HG03354 (cell line): ENCODE results near the gene USP17L29.
"Not testable (repeated sequence)": the region's sequence is repeated elsewhere in the genome, so short reads cannot be mapped to it uniquely, and the experiment has no call there.

Source experiments
- ATAC-seq: cut with Tn5 transposase; IDR thresholded peaks from one replicate; pipeline ENCODE4 v1.9.1; 2021; ENCODE audit warnings: mild to moderate bottlenecking; ENCODE audit not compliant: unreplicated experiment, poor library complexity, severe bottlenecking

USP17L29 gene, protein sequence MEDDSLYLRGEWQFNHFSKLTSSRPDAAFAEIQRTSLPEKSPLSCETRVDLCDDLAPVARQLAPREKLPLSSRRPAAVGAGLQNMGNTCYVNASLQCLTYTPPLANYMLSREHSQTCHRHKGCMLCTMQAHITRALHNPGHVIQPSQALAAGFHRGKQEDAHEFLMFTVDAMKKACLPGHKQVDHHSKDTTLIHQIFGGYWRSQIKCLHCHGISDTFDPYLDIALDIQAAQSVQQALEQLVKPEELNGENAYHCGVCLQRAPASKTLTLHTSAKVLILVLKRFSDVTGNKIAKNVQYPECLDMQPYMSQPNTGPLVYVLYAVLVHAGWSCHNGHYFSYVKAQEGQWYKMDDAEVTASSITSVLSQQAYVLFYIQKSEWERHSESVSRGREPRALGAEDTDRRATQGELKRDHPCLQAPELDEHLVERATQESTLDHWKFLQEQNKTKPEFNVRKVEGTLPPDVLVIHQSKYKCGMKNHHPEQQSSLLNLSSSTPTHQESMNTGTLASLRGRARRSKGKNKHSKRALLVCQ

DNA sequence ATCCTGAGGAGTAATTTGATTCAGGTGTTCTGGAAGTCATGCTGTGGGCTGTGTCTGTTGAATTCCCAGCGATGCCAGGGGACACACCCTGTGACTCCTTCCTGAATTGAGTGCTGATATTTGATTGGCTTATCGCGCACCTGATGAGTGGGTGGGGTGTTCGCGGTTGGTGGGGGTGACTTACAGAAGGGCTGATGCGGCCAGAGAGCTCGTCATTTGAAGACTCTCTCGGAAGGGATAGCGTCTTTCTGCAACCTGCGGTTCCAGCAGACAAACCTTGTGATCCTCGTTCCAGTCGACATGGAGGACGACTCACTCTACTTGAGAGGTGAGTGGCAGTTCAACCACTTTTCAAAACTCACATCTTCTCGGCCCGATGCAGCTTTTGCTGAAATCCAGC, at the start of gene USP17L29:
Gene USP17L29, plus strand, starts transcription at position 301 of the 400 bp plus-strand sequence. Its CDS starts 0 bp downstream, at position 301.
- not testable (repeated sequence) for ATAC-seq

DNA sequence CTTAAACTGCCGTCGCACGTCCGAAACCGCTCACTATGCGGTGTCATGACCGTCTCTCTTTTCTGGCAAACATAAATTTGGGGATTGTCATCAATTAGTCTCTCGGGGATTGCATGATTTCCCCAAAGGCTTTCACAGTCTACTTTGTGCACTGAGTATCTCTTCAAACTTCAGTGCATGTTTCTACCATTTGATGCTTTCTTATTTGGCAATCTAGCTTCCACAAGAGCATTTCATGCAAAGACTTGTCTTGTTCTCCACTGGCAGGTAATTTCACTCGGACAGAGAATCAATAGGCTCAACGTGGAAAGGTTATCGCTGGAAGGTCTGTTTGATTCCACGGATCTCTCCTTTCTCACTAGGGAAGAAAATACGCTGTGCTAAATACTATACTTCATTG, 29.2 kb upstream of the USP17L29 start:
- not testable (repeated sequence) for ATAC-seq

DNA sequence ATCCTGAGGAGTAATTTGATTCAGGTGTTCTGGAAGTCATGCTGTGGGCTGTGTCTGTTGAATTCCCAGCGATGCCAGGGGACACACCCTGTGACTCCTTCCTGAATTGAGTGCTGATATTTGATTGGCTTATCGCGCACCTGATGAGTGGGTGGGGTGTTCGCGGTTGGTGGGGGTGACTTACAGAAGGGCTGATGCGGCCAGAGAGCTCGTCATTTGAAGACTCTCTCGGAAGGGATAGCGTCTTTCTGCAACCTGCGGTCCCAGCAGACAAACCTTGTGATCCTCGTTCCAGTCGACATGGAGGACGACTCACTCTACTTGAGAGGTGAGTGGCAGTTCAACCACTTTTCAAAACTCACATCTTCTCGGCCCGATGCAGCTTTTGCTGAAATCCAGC, 28.6 kb upstream of the USP17L29 start, which contains the start of gene USP17L24:
Gene USP17L24, plus strand, starts transcription at position 301 of the 400 bp plus-strand sequence. Its CDS starts 0 bp downstream, at position 301.
- ATAC-seq, result not testable (repeated sequence)

DNA sequence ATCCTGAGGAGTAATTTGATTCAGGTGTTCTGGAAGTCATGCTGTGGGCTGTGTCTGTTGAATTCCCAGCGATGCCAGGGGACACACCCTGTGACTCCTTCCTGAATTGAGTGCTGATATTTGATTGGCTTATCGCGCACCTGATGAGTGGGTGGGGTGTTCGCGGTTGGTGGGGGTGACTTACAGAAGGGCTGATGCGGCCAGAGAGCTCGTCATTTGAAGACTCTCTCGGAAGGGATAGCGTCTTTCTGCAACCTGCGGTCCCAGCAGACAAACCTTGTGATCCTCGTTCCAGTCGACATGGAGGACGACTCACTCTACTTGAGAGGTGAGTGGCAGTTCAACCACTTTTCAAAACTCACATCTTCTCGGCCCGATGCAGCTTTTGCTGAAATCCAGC, 23.8 kb upstream of the USP17L29 start, which contains the start of gene USP17L25:
Gene USP17L25, plus strand, starts transcription at position 301 of the 400 bp plus-strand sequence. Its CDS starts 0 bp downstream, at position 301.
- not testable (repeated sequence) for ATAC-seq

DNA sequence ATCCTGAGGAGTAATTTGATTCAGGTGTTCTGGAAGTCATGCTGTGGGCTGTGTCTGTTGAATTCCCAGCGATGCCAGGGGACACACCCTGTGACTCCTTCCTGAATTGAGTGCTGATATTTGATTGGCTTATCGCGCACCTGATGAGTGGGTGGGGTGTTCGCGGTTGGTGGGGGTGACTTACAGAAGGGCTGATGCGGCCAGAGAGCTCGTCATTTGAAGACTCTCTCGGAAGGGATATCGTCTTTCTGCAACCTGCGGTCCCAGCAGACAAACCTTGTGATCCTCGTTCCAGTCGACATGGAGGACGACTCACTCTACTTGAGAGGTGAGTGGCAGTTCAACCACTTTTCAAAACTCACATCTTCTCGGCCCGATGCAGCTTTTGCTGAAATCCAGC, 19.1 kb upstream of the USP17L29 start, which contains the start of gene USP17L26:
Gene USP17L26, plus strand, starts transcription at position 301 of the 400 bp plus-strand sequence. Its CDS starts 0 bp downstream, at position 301.
- ATAC-seq, result not testable (repeated sequence)

DNA sequence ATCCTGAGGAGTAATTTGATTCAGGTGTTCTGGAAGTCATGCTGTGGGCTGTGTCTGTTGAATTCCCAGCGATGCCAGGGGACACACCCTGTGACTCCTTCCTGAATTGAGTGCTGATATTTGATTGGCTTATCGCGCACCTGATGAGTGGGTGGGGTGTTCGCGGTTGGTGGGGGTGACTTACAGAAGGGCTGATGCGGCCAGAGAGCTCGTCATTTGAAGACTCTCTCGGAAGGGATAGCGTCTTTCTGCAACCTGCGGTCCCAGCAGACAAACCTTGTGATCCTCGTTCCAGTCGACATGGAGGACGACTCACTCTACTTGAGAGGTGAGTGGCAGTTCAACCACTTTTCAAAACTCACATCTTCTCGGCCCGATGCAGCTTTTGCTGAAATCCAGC, 14.3 kb upstream of the USP17L29 start, which contains the start of gene USP17L5:
Gene USP17L5, plus strand, starts transcription at position 301 of the 400 bp plus-strand sequence. Its CDS starts 0 bp downstream, at position 301.
- ATAC-seq, result not testable (repeated sequence)

DNA sequence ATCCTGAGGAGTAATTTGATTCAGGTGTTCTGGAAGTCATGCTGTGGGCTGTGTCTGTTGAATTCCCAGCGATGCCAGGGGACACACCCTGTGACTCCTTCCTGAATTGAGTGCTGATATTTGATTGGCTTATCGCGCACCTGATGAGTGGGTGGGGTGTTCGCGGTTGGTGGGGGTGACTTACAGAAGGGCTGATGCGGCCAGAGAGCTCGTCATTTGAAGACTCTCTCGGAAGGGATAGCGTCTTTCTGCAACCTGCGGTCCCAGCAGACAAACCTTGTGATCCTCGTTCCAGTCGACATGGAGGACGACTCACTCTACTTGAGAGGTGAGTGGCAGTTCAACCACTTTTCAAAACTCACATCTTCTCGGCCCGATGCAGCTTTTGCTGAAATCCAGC, 9.6 kb upstream of the USP17L29 start, which contains the start of gene USP17L27:
Gene USP17L27, plus strand, starts transcription at position 301 of the 400 bp plus-strand sequence. Its CDS starts 0 bp downstream, at position 301.
- ATAC-seq, result not testable (repeated sequence)

DNA sequence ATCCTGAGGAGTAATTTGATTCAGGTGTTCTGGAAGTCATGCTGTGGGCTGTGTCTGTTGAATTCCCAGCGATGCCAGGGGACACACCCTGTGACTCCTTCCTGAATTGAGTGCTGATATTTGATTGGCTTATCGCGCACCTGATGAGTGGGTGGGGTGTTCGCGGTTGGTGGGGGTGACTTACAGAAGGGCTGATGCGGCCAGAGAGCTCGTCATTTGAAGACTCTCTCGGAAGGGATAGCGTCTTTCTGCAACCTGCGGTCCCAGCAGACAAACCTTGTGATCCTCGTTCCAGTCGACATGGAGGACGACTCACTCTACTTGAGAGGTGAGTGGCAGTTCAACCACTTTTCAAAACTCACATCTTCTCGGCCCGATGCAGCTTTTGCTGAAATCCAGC, 4.8 kb upstream of the USP17L29 start, which contains the start of gene USP17L28:
Gene USP17L28, plus strand, starts transcription at position 301 of the 400 bp plus-strand sequence. Its CDS starts 0 bp downstream, at position 301.
- ATAC-seq, result not testable (repeated sequence)

DNA sequence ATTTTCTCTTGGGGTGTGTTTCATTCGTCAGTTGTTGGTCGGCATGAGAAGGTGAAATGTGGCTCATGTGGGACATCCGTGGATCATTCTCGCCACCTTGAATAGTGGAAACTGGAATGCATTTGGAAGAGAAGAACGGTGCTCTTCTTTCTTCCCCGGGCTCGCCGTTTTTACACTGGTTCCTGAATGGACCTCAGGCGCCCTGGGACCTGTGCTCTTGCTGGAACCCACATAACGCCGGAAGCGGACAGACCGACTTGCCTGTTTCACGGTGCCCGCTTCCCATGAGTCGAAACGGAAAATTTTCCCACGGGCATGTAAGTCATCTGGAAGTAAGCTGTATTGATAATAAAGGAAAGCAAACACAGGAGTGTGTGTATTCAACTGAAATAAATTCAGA, 2.6 kb upstream of the USP17L29 start:
- not testable (repeated sequence) for ATAC-seq

DNA sequence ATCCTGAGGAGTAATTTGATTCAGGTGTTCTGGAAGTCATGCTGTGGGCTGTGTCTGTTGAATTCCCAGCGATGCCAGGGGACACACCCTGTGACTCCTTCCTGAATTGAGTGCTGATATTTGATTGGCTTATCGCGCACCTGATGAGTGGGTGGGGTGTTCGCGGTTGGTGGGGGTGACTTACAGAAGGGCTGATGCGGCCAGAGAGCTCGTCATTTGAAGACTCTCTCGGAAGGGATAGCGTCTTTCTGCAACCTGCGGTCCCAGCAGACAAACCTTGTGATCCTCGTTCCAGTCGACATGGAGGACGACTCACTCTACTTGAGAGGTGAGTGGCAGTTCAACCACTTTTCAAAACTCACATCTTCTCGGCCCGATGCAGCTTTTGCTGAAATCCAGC, 9.4 kb downstream of the USP17L29 start, which contains the start of gene USP17L30:
Gene USP17L30, plus strand, starts transcription at position 301 of the 400 bp plus-strand sequence. Its CDS starts 0 bp downstream, at position 301.
- not testable (repeated sequence) for ATAC-seq

DNA sequence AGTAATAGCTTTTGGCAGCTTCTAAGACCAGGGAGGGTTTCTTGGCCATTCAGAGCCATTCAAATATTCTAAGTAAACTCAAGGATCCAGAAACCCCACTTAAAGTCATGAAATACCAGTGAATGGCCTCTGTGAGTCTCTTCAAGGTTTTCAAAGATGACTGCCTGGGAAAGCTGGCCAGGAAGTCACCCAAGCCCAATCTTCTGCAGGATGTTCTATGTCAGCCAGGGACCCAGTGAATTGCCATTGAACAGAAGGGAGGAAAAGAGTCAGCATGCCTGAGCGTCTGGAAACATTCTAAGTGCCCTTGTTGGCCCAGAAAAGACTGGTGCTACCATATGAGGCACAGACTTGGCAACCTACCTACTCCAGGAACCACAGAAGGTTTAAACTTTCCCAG, 26.4 kb downstream of the USP17L29 start:
- ATAC-seq, result not testable (repeated sequence)

DNA sequence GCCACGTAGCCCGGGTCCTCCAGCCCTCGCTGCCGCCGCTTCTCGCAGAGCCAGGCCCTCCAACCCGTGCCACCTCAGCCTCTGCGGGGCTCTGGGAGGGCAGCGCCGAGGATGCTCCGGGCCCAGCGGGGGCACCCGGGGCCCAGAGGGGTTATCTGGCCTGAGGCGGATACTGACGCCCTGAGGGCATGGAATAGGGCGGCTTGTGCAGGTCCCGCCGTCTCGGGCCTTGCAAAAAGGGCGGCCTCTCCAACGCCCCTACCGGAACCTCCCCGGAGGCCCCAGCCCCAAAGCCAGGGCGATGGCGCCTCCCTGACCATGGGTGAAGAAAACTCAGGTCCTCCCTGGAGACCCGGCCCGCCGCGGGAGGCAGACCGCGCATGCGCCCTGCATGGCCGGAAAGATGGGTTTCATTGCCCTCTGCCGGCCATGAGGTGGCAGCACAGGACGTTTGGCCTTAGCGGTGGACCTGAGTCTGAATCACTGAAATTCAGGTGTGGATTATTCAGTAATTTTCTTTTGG, 27.6 kb downstream of the USP17L29 start:
- peak; percentile 45 for ATAC-seq

DNA sequence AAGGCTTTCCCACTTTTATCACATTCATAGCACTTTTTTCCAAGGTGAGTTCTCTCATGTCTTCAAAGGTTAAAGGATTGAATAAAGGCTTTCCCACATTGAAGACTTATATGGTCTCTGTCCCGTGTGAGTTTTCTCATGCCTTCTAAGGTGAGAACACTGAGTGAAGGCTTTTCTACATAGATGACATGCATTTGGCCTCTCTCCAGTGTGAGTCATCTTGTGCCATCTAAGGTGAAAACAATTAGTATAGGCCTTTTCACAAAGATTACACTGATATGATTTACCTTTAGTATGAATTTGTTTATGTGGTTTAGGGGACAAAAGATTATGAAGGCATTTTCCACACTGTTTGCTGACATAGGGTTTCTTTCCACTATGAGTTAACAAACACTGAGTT, 30.7 kb downstream of the USP17L29 start:
- ATAC-seq, result no peak

DNA sequence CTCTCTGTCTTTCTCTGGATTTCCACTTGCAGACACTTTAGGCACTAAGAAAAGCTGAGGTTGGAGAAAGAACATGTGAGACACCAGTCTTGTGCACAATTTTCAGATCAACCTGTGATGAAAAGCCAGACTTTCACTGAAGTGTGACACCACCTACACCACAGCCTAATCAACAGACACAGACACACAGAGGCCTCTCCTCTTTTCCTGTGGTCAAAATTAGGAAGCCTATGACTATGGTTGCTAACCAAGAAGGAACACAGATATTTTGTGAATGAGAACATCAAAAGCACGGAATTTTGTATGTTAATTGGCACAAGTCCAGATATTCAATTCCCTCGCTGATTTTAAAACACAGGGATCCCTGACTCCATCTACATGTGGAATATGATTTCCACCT, 35.6 kb downstream of the USP17L29 start:
- ATAC-seq, result not testable (repeated sequence)
